ENCODE data around the gene YARS2.
"Not testable (repeated sequence)": the region's sequence is repeated elsewhere in the genome, so short reads cannot be mapped to it uniquely, and the experiment has no call there.

Gene YARS2

GRCh38 chr12:32742133-32742532 is 13.6 kb downstream of the YARS2 start:
- no peak for DNase-seq

- DNase-seq: no peak
These were observed 16.4 kb downstream of the YARS2 start for GRCh38 chr12:32739279-32739678.

GRCh38 chr12:32737715-32738114 is 18.0 kb downstream of the YARS2 start:
- no peak for DNase-seq

GRCh38 chr12:32736445-32736844 is 19.3 kb downstream of the YARS2 start:
- DNase-seq: no peak

GRCh38 chr12:32734952-32735351 is 20.7 kb downstream of the YARS2 start:
- DNase-seq: no peak

GRCh38 chr12:32727237-32727636 is 28.5 kb downstream of the YARS2 start:
- DNase-seq: no peak

- DNase-seq: no peak
These were observed 29.4 kb downstream of the YARS2 start for GRCh38 chr12:32726286-32726685.

- DNase-seq: not testable (repeated sequence)
These were observed 30.4 kb downstream of the YARS2 start for GRCh38 chr12:32725308-32725707.

- DNase-seq: no peak
These were observed 36.8 kb downstream of the YARS2 start for GRCh38 chr12:32718926-32719325.

GRCh38 chr12:32714772-32715171 is 40.9 kb downstream of the YARS2 start:
- no peak for DNase-seq

- DNase-seq: no peak
These were observed 46.8 kb downstream of the YARS2 start for GRCh38 chr12:32708926-32709325.

GRCh38 chr12:32706335-32707024 is 49.2 kb downstream of the YARS2 start:
- no peak for DNase-seq

GRCh38 chr12:32705783-32706182 is 49.9 kb downstream of the YARS2 start:
- no peak for DNase-seq

GRCh38 chr12:32702946-32703345 is 52.8 kb downstream of the YARS2 start:
- no peak for DNase-seq

- DNase-seq: no peak
These were observed 53.2 kb downstream of the YARS2 start for GRCh38 chr12:32702473-32702872.

- not testable (repeated sequence) for DNase-seq
These were observed 56.3 kb downstream of the YARS2 start for GRCh38 chr12:32699437-32699836.

GRCh38 chr12:32698285-32698684 is 57.4 kb downstream of the YARS2 start:
- no peak for DNase-seq

GRCh38 chr12:32697445-32697844 is 58.3 kb downstream of the YARS2 start:
- no peak for DNase-seq

All from CD4-positive, alpha-beta T cell treated with Interferon gamma for 1 hour (primary cell).